ENCODE results near the gene SLC12A4. TPM values are rescaled to one million over a fixed set of nuclear protein-coding genes. Genes with fewer than 3 reads are reported as not detected.
A peak's percentile ranks its signal among the peaks of the same experiment; 100 is the strongest.

Gene SLC12A4
- polyA plus RNA-seq, result 59.3 to 72.2 TPM (median 65.4 TPM) in 3 replicates
- polyA plus RNA-seq (2011; ENCODE audit: low read depth), result 15.4 TPM
- 26.3 and 51.8 TPM in 2 replicates for polyA plus RNA-seq (2011; cell fraction: cytosol; rRNA removed)
- 238 and 249 TPM in 2 replicates for polyA plus RNA-seq (2011; cell fraction: nucleus; rRNA removed)
- 23.5 and 63.9 TPM in 2 replicates for polyA plus RNA-seq (2012; ENCODE audit: low replicate concordance)
- polyA minus RNA-seq, result 89.8 to 274 TPM (median 108 TPM) in 3 replicates
- 76.4 TPM for polyA minus RNA-seq (2011; cell fraction: cytosol; rRNA and poly(A)+ RNA removed)
- polyA minus RNA-seq (2011; cell fraction: nucleus; rRNA and poly(A)+ RNA removed), result 118 and 142 TPM in 2 replicates

DNA sequence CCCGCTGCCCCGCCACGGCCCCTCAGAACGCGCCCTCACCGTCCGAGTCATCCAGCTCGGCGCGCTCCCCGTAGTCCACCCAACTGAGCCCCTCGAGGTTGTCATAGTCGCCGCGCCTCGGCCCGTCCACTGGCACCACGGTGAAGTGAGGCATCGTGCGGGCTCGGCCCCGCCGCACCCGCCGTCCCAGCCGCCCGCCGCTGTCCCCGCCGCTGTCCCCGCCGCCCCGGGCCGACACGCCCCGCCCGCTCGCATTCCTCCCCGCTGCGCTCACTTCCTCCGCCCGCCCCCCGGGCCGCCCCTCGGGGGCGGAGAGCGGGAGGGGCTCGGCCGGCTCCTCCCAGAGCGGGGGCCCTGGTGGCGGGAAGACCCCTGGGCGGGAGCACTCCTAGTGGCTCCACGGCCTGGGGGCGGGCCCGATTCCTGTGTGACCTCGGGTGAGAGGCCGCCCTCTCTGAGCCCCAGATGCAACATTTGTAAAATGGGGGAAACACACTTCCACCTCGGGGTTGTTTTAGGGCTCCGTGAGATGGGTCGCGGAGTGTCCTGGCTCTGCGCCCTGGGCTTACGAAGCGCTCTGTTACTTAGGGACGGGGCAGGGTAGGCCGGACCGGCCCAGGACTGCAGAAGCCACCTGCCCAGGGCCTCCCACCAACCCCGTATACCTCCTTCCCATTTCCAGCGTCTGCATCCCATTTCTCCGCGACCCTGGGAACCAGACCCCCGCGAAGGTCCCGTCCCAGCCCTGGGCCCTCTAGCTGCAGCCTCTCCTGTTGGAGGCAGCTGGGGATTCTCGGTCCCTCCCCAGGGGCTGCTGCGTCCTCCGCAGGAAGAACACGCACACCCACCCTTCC is at the start of gene SLC12A4:
SLC12A4 (minus strand) TSS at position 238 of the 854 bp plus-strand sequence; CDS start at position 154, 84 bp downstream.
- H3K4me1 ChIP-seq (ENCODE audit: control insufficient read depth, extremely low read depth, insufficient read depth, low read length), result peaks cover 43% of the 10 kb centered on the region
- H3K36me3 ChIP-seq (ENCODE audit: control insufficient read depth in 2 of 2, extremely low read depth in 1 of 2, insufficient read depth in 2 of 2, low read length in 2 of 2), result peaks cover 0 to 14% of the 10 kb centered on the region in 2 experiments
- H3K4me3 ChIP-seq (ENCODE audit: control insufficient read depth in 2 of 3, extremely low read depth in 1 of 3, insufficient read depth in 2 of 3, low read depth in 1 of 3, low read length in 3 of 3), result peak within 1 kb of the TSS; percentile 64 to 91 (median 73)
- TF ChIP-seq CTCF (optimal IDR thresholded peaks at IDR 0.05 in 1 of 3, IDR thresholded peaks at IDR 0.05 in 1 of 3, conservative IDR thresholded peaks at IDR 0.05 in 1 of 3; ENCODE audit: extremely low read depth in 1 of 3, insufficient read depth in 2 of 3, low read length in 3 of 3), result no peak
- TF ChIP-seq EZH2 (IDR thresholded peaks at IDR 0.05; ENCODE audit: low read length), result no peak
- FAIRE-seq (no peak), DNase-seq (ENCODE audit: low read depth, low spot score) (no peak)
- H3K9me1 ChIP-seq (ENCODE audit: control insufficient read depth, extremely low read depth, insufficient read depth, low read length), result no peaks in the 10 kb centered on the region
- no peaks in the 10 kb centered on the region for H3K27me3 ChIP-seq (ENCODE audit: control insufficient read depth, extremely low read depth, insufficient read depth, low read length)
- dilution Hi-C loops (cut with MboI; ENCODE audit: extremely low pct_ligation_motif_present, low sequenced_read_pairs), result no loop called here
- peak within 1 kb of the TSS; percentile 94 for H3K9ac ChIP-seq (ENCODE audit: control insufficient read depth, extremely low read depth, insufficient read depth, low read length)
- peak within 1 kb of the TSS; percentile 89 for H3K27ac ChIP-seq (ENCODE audit: control insufficient read depth, insufficient read depth, low read length)
- peaks cover 38% of the 10 kb centered on the region for H3K79me2 ChIP-seq (ENCODE audit: control insufficient read depth, insufficient read depth, low read length)
- H3K4me2 ChIP-seq (ENCODE audit: control insufficient read depth, extremely low read depth, insufficient read depth, low read depth, low read length), result peak within 1 kb of the TSS; percentile 95
- peak within 1 kb of the TSS; percentile 81 for H2AFZ ChIP-seq (ENCODE audit: control insufficient read depth, low read length)
- H3K9me3 ChIP-seq (ENCODE audit: control insufficient read depth, low read depth, low read length), result no peaks in the 10 kb centered on the region
- H4K20me1 ChIP-seq (ENCODE audit: control insufficient read depth, extremely low read depth, insufficient read depth, low read length), result no peaks in the 10 kb centered on the region

DNA sequence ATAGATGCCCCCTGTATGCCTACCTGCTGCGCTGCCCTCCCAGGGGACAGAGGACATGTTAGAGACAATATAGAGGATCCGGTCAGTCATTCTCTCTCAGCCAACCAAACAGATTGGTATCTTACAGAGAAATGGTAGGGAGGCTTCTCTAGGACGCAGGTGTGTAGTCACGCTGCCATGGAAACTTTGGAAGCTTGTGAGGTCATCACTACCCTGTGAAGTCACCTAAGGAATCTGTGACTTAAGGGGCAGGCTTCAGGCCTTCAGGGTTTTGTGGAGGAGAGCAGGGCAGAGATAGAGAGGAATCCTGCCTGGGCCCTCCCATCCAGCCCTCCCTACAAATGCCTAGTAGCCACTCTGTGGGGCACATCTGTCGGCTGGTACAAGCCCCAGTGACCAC is 47.2 kb upstream of the SLC12A4 start, which contains the start of gene DPEP2NB:
DPEP2NB (minus strand) TSS at position 231 of the 400 bp plus-strand sequence; CDS start at position 90, 141 bp downstream.
- H3K9me3 ChIP-seq (ENCODE audit: control insufficient read depth, low read depth, low read length), result no peaks in the 10 kb centered on the region
- H3K9ac ChIP-seq (ENCODE audit: control insufficient read depth, extremely low read depth, insufficient read depth, low read length), result no peak within 1 kb of the TSS
- peaks cover 10% of the 10 kb centered on the region for H3K4me1 ChIP-seq (ENCODE audit: control insufficient read depth, extremely low read depth, insufficient read depth, low read length)
- DNase-seq (ENCODE audit: low read depth, low spot score), result no peak
- no peak for FAIRE-seq
- dilution Hi-C loops (cut with MboI; ENCODE audit: extremely low pct_ligation_motif_present, low sequenced_read_pairs), result no loop called here
- TF ChIP-seq CTCF (optimal IDR thresholded peaks at IDR 0.05 in 1 of 3, IDR thresholded peaks at IDR 0.05 in 1 of 3, conservative IDR thresholded peaks at IDR 0.05 in 1 of 3; ENCODE audit: extremely low read depth in 1 of 3, insufficient read depth in 2 of 3, low read length in 3 of 3), result no peak
- no peak for TF ChIP-seq EZH2 (IDR thresholded peaks at IDR 0.05; ENCODE audit: low read length)
- no peak within 1 kb of the TSS for H3K4me3 ChIP-seq (ENCODE audit: control insufficient read depth in 2 of 3, extremely low read depth in 1 of 3, insufficient read depth in 2 of 3, low read depth in 1 of 3, low read length in 3 of 3)
- H4K20me1 ChIP-seq (ENCODE audit: control insufficient read depth, extremely low read depth, insufficient read depth, low read length), result no peaks in the 10 kb centered on the region
- no peaks in the 10 kb centered on the region for H3K79me2 ChIP-seq (ENCODE audit: control insufficient read depth, insufficient read depth, low read length)
- no peak within 1 kb of the TSS for H3K4me2 ChIP-seq (ENCODE audit: control insufficient read depth, extremely low read depth, insufficient read depth, low read depth, low read length)
- H3K36me3 ChIP-seq (ENCODE audit: control insufficient read depth in 2 of 2, extremely low read depth in 1 of 2, insufficient read depth in 2 of 2, low read length in 2 of 2), result no peaks in the 10 kb centered on the region
- H3K9me1 ChIP-seq (ENCODE audit: control insufficient read depth, extremely low read depth, insufficient read depth, low read length), result no peaks in the 10 kb centered on the region
- H3K27ac ChIP-seq (ENCODE audit: control insufficient read depth, insufficient read depth, low read length), result no peak within 1 kb of the TSS
- H3K27me3 ChIP-seq (ENCODE audit: control insufficient read depth, extremely low read depth, insufficient read depth, low read length), result no peaks in the 10 kb centered on the region
- no peak within 1 kb of the TSS for H2AFZ ChIP-seq (ENCODE audit: control insufficient read depth, low read length)

Data from keratinocyte (primary cell).